Neuronal stem cell (in vitro differentiated cells): ENCODE measurements around the gene MMP14.
"Not testable (repeated sequence)": the region's sequence is repeated elsewhere in the genome, so short reads cannot be mapped to it uniquely, and the experiment has no call there.

Source experiments
- DNase-seq: peaks from one replicate; pipeline ENCODE4 v3.0.0-alpha.2; 2013; ENCODE audit warnings: low spot score
- H2AFZ ChIP-seq: one replicate; pipeline ENCODE4 v1.6.1; 2013; ENCODE audit warnings: mild to moderate bottlenecking, low read length, inconsistent platforms
- H2AK5ac ChIP-seq: 2 replicates; pipeline ENCODE4 v1.6.1; 2013; ENCODE audit warnings: low read depth, mild to moderate bottlenecking, inconsistent platforms, low read length, moderate library complexity, mixed read lengths
- H2BK120ac ChIP-seq: 2 replicates; pipeline ENCODE4 v1.6.1; 2013; ENCODE audit warnings: low read depth, mild to moderate bottlenecking, inconsistent platforms, low read length, moderate library complexity, mixed read lengths
- H2BK12ac ChIP-seq: one replicate; pipeline ENCODE4 v1.6.1; 2013; ENCODE audit warnings: low read length, inconsistent platforms
- H2BK15ac ChIP-seq: 2 replicates; pipeline ENCODE4 v1.6.1; 2013; ENCODE audit warnings: mild to moderate bottlenecking, low read length, inconsistent platforms, mixed read lengths
- H2BK5ac ChIP-seq: one replicate; pipeline ENCODE4 v1.6.1; 2013; ENCODE audit warnings: inconsistent platforms, mild to moderate bottlenecking, low read length, moderate library complexity
- H3K14ac ChIP-seq: one replicate; pipeline ENCODE4 v1.6.1; 2013; ENCODE audit warnings: low read length, inconsistent platforms
- H3K18ac ChIP-seq: 2 replicates; pipeline ENCODE4 v1.6.1; 2013; ENCODE audit warnings: low read length, inconsistent platforms
- H3K23ac ChIP-seq: 2 replicates; pipeline ENCODE4 v1.6.1; 2013; ENCODE audit warnings: low read depth, mild to moderate bottlenecking, mixed read lengths, low read length, inconsistent platforms; ENCODE audit not compliant: poor library complexity
- H3K27ac ChIP-seq: replicated peaks from 3 replicates; pipeline ENCODE4 v1.5.1; 2013; ENCODE audit warnings: low read length, inconsistent platforms
- H3K27me3 ChIP-seq, 3 experiments: 2 replicates each; pipeline ENCODE4 v1.6.1; 2013; ENCODE audit warnings: low read length in 3 of 3, mild to moderate bottlenecking in 2 of 3, inconsistent platforms in 1 of 3, low read depth in 1 of 3, mixed read lengths in 1 of 3, moderate library complexity in 1 of 3; ENCODE audit not compliant: control insufficient read depth in 3 of 3, insufficient read depth in 3 of 3
- H3K36me3 ChIP-seq, 2 donors: replicated peaks in 1 of 2; 2 replicates each; pipeline ENCODE4 v1.6.1; 2013; ENCODE audit warnings: low read length in 2 of 2; ENCODE audit not compliant: control insufficient read depth in 2 of 2, insufficient read depth in 2 of 2
- H3K4ac ChIP-seq: 2 replicates; pipeline ENCODE4 v1.6.1; 2013; ENCODE audit warnings: inconsistent platforms, mild to moderate bottlenecking, low read length, moderate library complexity
- H3K4me1 ChIP-seq, 2 donors: 1 replicate in 1 of 2; 2 replicates in 1 of 2; pipeline ENCODE4 v1.6.1; 2013; ENCODE audit warnings: low read length in 2 of 2, low read depth in 1 of 2; ENCODE audit not compliant: control insufficient read depth in 2 of 2, insufficient read depth in 1 of 2
- H3K4me2 ChIP-seq: one replicate; pipeline ENCODE4 v1.6.1; 2013; ENCODE audit warnings: mild to moderate bottlenecking, low read length, inconsistent platforms; ENCODE audit not compliant: insufficient read depth, poor library complexity, severe bottlenecking
- H3K4me3 ChIP-seq, 2 donors: 2 replicates each; pipeline ENCODE4 v1.5.1; 2013; ENCODE audit warnings: low read length in 2 of 2, mild to moderate bottlenecking in 2 of 2, inconsistent platforms in 1 of 2, moderate library complexity in 1 of 2
- H3K79me1 ChIP-seq: one replicate; pipeline ENCODE4 v1.6.1; 2013; ENCODE audit warnings: low read depth, mild to moderate bottlenecking, inconsistent platforms, low read length, moderate library complexity
- H3K9ac ChIP-seq: one replicate; pipeline ENCODE4 v1.6.1; 2013; ENCODE audit warnings: mild to moderate bottlenecking, low read depth, low read length, inconsistent platforms; ENCODE audit not compliant: poor library complexity
- H3K9me3 ChIP-seq, 2 donors: replicated peaks in 1 of 2; 2 replicates each; pipeline versions ENCODE3 to v1.6.1; 2013; ENCODE audit warnings: low read length in 2 of 2, mild to moderate bottlenecking in 2 of 2, inconsistent platforms in 1 of 2, low read depth in 1 of 2, mixed read lengths in 1 of 2, moderate library complexity in 1 of 2; ENCODE audit not compliant: control insufficient read depth in 2 of 2, insufficient read depth in 1 of 2
- H4K8ac ChIP-seq: one replicate; pipeline ENCODE4 v1.6.1; 2013; ENCODE audit warnings: low read depth, mild to moderate bottlenecking, inconsistent platforms, low read length, moderate library complexity
- H4K91ac ChIP-seq: one replicate; pipeline ENCODE4 v1.6.1; 2013; ENCODE audit warnings: low read length, low read depth, mild to moderate bottlenecking, inconsistent platforms; ENCODE audit not compliant: poor library complexity
- WGBS, 2 donors: extraction: QIAGEN DNeasy Blood & Tissue Kit; methylation state at CpG; one replicate each; pipeline ENCODE4 v1.1.7; 2013; ENCODE audit warnings: missing lambda C conversion rate in 2 of 2, mixed read lengths in 1 of 2; ENCODE audit not compliant: insufficient read length in 2 of 2, insufficient replicate concordance in 1 of 2; ENCODE audit errors: extremely low coverage in 2 of 2; 5-methylcytosine and 5-hydroxymethylcytosine counted together

Gene MMP14

DNA sequence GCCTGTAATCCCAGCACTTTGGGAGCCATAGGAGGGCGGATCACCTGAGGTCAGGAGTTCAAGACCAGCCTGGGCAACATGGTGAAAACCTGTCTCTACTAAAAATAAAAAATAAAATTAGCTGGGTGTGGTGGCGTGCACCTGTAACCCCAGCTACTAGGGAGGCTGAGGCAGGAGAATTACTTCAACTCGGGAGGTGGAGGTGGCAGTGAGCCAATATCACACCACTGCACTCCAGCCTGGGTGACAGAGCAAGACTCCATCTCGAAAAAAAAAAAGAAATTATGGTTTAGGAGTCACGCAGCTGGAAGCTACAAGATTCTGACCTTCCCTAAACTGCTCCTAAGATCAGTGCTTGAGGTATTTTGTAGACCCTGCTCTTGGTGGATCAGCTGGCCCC lies 42.8 kb upstream of the MMP14 start:
- H3K27ac ChIP-seq, H2BK5ac ChIP-seq, H3K9ac ChIP-seq, H2AFZ ChIP-seq, H3K4me3 ChIP-seq, DNase-seq, H2BK12ac ChIP-seq, H4K91ac ChIP-seq, H2AK5ac ChIP-seq, H2BK15ac ChIP-seq, H3K14ac ChIP-seq, H3K23ac ChIP-seq, H3K4me2 ChIP-seq, H2BK120ac ChIP-seq, H3K4ac ChIP-seq, H3K18ac ChIP-seq, H3K9me3 ChIP-seq, H4K8ac ChIP-seq, H3K36me3 ChIP-seq, H3K79me1 ChIP-seq, H3K4me1 ChIP-seq: not testable (repeated sequence)
- WGBS, 2 donors: no CpG with 5 or more reads among the region's 5 CpGs
- peaks cover 0 to 10% (median 0%) of the 10 kb centered on the region in 3 experiments for H3K27me3 ChIP-seq

DNA sequence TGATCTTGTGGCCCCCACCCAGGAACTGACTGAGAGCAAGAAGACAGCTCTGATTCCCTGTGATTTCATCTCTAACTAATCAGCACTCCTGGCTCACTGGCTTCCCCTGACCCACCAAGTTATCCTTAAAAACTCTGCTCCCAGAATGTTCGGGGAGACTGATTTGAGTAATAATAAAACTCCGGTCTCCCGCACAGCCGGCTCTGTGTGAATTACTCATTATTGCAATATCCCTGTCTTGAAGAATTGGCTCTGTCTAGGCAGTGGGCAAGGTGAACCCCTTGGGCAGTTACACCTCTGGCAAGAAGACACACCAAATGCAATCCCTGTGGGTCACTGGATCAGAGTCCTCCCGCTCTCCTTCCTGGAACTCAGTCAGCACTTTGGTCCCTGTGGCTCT lies 42.4 kb upstream of the MMP14 start:
- WGBS, 2 donors: no CpG with 5 or more reads among the region's 5 CpGs
- Histone ChIP-seq H3K4me2 (no peak overlapping the region), H3K79me1 (no peaks in the 10 kb centered on the region), H3K4me1 (peaks cover 0 to 2% of the 10 kb centered on the region in 2 donors), H3K27me3 (peaks cover 0 to 10% (median 0%) of the 10 kb centered on the region in 3 experiments), H2BK5ac (no peak overlapping the region), H2BK120ac (no peak overlapping the region), H2AK5ac (no peak overlapping the region), H4K91ac (no peak overlapping the region), H4K8ac (no peak overlapping the region), H3K18ac (no peak overlapping the region), H2BK12ac (no peak overlapping the region), H2BK15ac (no peak overlapping the region), H2AFZ (no peak overlapping the region), H3K14ac (no peak overlapping the region), H3K4ac (no peak overlapping the region), H3K27ac (no peak overlapping the region), H3K36me3 (no peaks in the 10 kb centered on the region), H3K23ac (no peak overlapping the region), H3K4me3 (no peak overlapping the region), H3K9ac (no peak overlapping the region), H3K9me3 (no peaks in the 10 kb centered on the region)
- DNase-seq: no peak

DNA sequence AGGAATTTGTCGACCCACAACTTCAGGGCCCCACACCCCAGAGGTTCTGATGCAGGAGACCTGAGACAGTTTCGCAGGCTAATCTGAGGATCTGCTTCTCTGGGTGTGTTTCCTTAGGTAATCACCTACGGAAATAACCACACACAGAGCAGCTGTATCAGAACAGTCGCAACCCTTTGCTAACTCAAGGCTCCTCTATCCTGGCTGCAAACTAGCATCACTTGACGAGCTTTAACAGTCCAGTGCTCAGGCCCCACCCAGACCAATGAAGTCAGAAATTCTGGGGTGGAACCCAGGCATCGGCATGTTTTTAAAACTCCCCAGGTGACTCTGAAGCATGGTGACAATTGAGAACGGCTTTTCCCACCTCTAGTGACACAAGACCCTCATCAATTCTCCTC lies 41.8 kb upstream of the MMP14 start:
- Histone ChIP-seq H2BK5ac (no peak overlapping the region), H3K27ac (no peak overlapping the region), H3K18ac (no peak overlapping the region), H2BK120ac (no peak overlapping the region), H4K8ac (no peak overlapping the region), H2AFZ (no peak overlapping the region), H3K4me1 (peaks cover 0 to 2% of the 10 kb centered on the region in 2 donors), H3K4me2 (no peak overlapping the region), H2BK12ac (no peak overlapping the region), H3K9me3 (no peaks in the 10 kb centered on the region), H3K4ac (no peak overlapping the region), H2AK5ac (no peak overlapping the region), H3K14ac (no peak overlapping the region), H3K23ac (no peak overlapping the region), H2BK15ac (no peak overlapping the region), H3K36me3 (no peaks in the 10 kb centered on the region), H3K79me1 (no peaks in the 10 kb centered on the region), H3K27me3 (peaks cover 0 to 10% (median 0%) of the 10 kb centered on the region in 3 experiments), H3K9ac (no peak overlapping the region), H4K91ac (no peak overlapping the region), H3K4me3 (no peak overlapping the region)
- DNase-seq: no peak
- WGBS, 2 donors: no CpG with 5 or more reads among the region's 7 CpGs

DNA sequence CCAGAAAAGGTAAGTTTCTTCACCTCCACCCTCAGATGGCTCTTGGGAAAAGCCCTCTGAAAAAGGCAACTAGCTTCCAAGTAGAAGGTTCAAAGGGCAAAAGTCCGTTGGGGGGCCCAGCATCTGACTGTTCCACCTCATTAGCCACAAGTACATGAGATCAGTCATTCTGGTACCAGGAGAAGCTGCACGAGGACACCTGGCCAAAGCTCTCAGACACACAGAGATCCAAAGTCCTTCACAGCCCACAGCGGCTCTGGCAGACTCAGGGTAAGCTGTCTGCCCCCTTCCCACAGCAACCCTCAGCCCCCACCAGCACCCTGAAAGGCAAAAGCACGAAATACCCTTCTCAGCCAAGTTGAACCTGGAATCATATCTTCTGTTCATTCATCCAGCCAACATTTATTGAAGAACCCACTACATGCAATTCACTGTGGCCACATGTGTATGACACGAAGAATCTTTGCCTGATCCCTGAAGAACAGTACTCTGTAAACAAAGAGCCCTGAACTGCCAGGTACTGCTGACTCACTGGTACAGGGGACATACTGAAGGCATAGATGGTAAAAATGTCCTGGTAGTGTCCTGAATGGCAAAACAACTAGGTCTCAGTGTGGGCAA lies 40.2 kb upstream of the MMP14 start:
- H4K8ac ChIP-seq: no peak overlapping the region
- no peak overlapping the region for H2AFZ ChIP-seq
- no peak for DNase-seq
- H3K14ac ChIP-seq: no peak overlapping the region
- H3K4me2 ChIP-seq: no peak overlapping the region
- H3K9ac ChIP-seq: no peak overlapping the region
- H3K4me3 ChIP-seq: no peak overlapping the region
- H2BK5ac ChIP-seq: no peak overlapping the region
- H3K27ac ChIP-seq: no peak overlapping the region
- no peaks in the 10 kb centered on the region for H3K9me3 ChIP-seq
- H3K4me1 ChIP-seq: peaks cover 0 to 2% of the 10 kb centered on the region in 2 donors
- no peak overlapping the region for H2BK15ac ChIP-seq
- H4K91ac ChIP-seq: no peak overlapping the region
- no peak overlapping the region for H3K23ac ChIP-seq
- WGBS, 2 donors: no CpG with 5 or more reads among the region's 5 CpGs
- H3K79me1 ChIP-seq: no peaks in the 10 kb centered on the region
- no peak overlapping the region for H2BK120ac ChIP-seq
- no peak overlapping the region for H2AK5ac ChIP-seq
- no peaks in the 10 kb centered on the region for H3K36me3 ChIP-seq
- no peak overlapping the region for H2BK12ac ChIP-seq
- no peak overlapping the region for H3K18ac ChIP-seq
- H3K4ac ChIP-seq: no peak overlapping the region
- peaks cover 0 to 10% (median 0%) of the 10 kb centered on the region in 3 experiments for H3K27me3 ChIP-seq
